Measurements from ENCODE around the gene TNXB.
"Not testable (repeated sequence)": the region's sequence is repeated elsewhere in the genome, so short reads cannot be mapped to it uniquely, and the experiment has no call there.

The TNXB gene

GRCh38 chr6:32109114-32109764, at the start of gene TNXB:
Gene TNXB, minus strand, starts transcription at chr6:32109338. Its CDS starts 11,140 bp downstream, at chr6:32098198.
- no peak for DNase-seq (ENCODE audit: low read depth)

DNA sequence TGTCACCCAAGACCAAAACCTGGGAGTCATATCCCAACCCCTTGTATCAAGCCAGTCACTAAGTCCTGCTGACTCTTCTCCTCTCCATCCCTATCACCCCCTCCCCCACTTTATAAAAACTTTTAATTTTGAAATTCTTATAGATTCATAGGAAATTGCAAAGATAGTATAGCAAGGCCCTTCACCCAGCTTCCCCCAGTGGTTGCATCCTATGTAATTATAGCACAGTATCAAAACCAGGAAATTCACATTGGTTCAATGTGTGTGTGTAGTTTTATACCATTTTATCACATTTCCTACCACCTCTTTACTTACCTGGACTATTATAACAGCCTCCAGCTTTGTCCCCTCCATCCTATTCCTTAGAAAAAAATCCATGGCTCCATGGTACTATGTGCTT, 48.9 kb upstream of the TNXB start:
- no peak for DNase-seq (ENCODE audit: low read depth)

DNA sequence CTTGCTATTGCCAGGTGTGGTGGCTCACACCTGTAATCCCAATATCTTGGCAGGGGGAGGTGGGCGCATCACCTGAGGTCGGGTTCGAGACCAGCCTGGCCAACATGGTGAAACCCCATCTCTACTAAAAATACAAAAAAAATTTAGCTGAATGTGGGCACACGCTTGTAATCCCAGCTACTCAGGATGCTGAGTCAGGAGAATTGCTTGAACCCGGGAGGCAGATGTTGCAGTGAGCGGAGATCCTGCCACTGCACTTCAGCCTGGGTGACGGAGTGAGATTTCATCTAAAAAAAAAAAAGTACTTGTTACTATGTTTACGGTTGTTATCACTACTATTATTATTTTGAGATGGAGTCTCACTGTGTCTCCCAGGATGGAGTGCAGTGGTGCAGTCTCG, 47.8 kb upstream of the TNXB start:
- no peak for DNase-seq (ENCODE audit: low read depth)

DNA sequence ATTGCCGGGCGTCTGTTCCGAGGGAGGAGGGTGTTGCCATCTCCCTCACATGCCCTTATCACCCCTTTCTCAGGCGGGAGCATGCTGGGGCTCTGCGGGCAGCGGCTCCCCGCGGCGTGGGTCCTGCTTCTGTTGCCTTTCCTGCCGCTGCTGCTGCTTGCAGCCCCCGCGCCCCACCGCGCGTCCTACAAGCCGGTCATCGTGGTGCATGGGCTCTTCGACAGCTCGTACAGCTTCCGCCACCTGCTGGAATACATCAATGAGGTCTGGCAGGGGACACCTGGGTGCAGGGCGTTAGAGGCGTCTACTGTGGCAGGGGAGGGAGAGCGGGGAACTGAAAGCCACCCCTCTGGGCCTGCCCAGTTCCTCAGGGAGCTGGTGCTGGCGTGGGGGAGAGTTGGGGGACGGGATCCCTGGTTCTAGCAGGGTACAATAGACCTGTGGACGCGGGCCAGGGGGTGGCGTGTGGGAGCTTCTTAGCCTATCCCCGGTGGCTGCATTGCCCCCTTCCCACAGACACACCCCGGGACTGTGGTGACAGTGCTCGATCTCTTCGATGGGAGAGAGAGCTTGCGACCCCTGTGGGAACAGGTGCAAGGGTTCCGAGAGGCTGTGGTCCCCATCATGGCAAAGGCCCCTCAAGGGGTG, 45.5 kb upstream of the TNXB start:
- no peak for DNase-seq (ENCODE audit: low read depth)

DNA sequence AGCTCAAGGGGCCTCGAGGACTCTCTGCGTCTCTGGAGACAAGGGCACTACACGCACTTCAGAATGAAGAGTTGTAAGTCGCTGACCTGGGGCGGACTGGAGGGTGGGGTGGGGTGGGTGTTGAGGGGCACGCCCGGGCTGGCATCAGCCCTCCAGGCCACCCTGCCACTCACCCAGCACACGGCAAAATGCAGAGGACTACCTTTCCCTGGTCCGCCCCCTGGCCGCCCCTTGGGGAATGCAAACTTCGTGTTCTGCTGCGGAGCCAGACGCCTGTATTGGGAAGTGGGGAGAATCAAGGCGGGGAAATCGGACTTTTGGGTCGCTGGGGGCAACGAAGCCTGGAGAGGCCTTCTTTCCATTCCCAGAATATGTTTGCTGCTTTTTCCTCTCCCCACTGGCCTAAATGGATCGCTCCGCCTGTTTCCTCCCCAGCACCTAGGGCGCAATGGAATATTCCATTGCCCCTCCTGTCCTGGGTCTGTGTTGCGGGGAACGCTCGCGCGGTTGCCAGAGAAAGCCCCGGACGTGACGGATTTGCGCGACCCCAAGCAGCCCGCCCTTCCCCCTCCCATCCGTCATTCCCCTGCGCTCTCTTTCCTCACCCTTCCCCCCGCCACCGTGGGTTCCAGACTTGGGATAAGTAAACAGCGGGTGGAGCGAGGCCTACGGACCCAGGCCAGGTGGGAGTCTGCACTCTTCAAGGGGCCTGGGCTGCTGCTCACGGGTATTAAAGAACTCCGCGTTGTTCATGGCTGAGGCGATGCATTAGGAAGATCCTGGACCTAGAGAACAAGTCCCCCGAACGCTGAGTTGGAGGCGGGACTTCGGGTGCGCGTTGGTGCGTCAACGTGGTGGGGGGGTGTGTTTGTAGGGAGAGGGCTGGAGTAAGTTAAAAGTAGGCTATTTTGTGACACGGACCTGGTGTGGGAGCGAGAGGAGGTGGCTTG, 44.7 kb upstream of the TNXB start, which contains the start of gene PPT2:
Gene PPT2 (plus strand): TSS at position 578 of the 950 bp plus-strand sequence. CDS start 454 bp downstream, outside the sequence.
- DNase-seq (ENCODE audit: low read depth): peak; percentile 84

GRCh38 chr6:32152769-32153563, 43.8 kb upstream of the TNXB start:
- no peak for DNase-seq (ENCODE audit: low read depth)

DNA sequence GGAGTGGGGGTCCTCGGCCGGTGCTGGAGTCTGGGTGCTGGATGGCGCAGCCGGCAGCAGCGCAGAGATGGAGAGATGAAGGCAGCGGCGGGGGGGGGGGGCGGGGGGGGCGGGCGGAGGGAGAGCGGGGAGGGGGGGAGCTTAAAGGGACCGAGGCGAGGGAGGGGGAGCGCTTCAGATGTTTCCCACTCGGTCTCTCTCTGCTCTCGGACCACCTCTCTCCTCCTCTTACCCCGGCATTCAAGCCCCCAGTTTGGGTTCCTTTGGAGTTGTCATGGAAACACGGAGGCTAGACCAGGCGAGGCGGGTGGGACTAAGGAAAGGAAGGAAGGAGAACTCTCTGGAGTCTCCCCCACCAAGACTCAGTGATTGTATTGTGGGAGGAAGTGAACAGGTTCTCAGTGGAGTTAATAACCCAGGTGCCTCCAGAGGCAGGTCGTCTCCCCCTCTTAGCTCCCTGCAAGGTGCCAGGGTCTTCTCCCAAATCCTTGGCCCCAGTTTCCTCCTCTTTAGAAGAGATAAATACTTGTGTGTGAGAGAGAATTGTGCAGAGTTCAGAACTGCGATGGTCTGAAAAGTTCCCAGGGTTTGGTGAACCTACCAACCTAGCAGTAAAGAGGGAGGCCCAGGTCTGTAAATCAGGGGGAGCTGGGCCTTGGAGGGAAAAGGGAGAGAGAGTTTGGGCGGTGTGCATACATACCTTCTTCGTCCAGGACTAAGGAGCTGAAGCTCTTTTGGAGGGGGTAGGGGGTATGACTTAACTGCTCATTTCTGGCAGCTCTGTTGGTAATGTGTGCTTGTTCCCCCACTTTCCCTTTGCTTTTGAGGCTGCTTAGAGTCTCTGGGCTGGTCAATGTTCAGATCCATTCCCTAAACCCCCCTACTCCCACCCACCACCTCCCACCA, 43.0 kb upstream of the TNXB start, which contains the start of gene PRRT1:
Gene PRRT1 (minus strand): TSS at position 77 of the 906 bp plus-strand sequence. CDS start 112 bp downstream, outside the sequence.
- DNase-seq (ENCODE audit: low read depth): no peak

DNA sequence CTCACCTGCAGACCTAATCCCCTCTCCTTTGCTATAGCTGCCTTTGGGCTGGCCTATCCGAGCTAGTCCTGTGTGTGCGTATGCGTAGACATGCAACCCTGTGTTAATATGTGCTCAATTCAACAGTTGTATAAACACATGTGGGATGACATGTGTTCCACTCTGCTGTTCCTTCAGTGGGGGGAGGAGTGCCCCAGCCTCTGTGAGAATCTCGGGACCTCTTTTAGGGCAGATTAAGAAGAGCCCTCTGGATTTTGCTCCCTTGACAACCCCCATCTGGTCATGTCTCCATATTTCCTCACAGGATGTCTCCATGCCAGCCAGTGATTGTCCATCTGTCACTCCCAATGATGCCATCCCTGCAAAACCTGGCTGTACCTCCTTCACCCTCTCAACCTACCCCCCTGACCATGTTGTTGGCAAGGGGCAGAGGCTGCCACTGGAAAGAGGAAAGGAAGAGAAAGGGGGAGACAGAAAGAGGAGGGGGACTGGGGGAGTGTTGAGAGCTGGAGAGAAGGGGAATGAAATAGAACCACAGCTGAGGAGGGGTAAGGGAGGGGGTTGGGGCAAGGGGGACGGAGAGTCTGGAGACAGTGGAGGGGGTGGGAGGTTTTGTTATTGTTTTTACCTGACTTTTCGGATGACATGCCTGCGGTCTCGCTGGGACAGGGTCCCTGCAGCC, 42.2 kb upstream of the TNXB start:
- no peak for DNase-seq (ENCODE audit: low read depth)

DNA sequence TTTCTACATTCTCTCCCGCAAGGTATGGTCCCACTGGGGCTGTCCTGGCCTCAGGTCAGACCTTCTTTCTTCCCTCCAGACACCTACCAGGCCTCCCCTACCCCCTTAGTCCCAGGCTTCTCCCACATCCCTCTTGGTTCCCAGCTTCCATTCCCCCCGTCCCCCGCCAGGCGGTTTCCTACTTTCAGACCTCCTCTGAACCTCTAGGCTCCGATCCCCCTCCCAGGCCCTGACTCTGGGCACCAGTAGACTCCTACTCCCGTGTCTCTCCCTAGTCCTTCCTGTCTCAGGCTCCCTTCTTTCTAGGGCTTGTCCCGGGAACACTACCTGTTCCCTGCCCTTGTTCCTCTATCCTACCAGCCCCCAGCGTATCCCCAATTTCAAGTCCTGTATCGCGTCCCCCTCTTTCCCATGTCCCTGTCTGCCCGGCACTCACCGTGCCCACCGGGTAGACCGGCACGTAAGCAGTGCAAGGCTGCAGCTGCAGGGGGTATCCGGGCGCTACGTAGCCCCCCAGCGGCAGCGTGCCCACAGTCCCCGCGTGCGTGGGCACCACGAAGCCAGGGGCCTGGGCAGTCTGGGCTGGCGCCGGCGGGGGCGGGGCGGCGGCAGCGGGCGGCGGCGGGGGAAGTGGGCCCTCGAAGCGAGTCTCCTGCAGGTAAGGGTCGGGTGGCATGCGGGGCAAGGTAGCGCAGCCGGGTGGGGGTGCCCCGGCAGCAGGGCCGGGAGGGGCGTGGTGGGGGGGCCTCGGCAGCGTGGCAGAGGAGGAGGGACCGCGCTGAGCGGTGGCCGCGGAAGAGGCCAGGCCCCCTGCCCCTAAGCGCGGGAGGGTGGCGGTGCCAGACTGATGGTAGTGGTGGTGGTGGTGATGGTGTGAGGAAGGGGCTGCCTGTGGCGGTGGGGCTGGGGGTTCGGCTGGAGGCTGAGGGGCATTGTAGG, 41.1 kb upstream of the TNXB start:
- DNase-seq (ENCODE audit: low read depth): no peak

GRCh38 chr6:32149092-32149755, 40.1 kb upstream of the TNXB start:
- no peak for DNase-seq (ENCODE audit: low read depth)

GRCh38 chr6:32148289-32149091, 39.4 kb upstream of the TNXB start:
- no peak for DNase-seq (ENCODE audit: low read depth)

- DNase-seq (ENCODE audit: low read depth): no peak
Observed at GRCh38 chr6:32147401-32148132, 38.4 kb upstream of the TNXB start.

DNA sequence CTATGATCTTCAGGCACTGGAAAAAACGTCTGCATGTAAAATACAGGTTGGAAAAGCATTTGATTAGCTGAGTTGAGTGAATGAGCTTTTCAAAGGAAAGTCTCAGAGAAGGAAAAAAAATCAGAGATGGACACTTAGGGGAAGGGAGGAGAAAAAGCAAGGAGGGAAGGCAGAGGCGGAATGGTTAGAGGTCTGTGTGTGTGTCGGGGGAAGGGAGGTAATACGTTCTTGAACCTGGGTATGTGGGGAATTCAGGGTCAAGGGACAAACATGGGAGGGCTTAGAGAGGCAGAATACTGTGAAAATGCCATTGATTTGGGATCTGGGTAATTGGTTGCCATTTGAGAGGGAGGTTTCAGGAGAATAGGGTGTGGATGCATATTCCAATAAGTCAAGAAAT, 37.5 kb upstream of the TNXB start:
- no peak for DNase-seq (ENCODE audit: low read depth)

DNA sequence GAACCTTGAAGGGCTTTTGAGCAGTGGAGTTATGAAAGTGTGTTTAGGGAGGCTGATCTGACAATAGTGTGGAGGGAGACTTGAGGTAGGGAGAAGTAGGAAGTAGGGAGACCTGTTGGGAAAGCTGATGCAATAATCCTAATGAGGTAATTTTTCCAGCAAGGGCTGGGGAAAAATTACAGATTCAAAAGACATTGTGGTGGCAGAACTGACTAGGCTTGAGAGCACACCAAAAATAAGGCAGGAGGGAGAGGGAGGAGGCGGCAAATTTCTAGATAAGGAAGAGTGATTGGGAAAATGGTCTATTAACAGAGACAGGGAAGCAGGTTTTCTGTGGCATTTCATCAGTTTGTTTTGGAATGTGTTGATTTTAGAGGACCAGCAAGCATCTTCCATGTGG, 37.1 kb upstream of the TNXB start:
- no peak for DNase-seq (ENCODE audit: low read depth)

DNA sequence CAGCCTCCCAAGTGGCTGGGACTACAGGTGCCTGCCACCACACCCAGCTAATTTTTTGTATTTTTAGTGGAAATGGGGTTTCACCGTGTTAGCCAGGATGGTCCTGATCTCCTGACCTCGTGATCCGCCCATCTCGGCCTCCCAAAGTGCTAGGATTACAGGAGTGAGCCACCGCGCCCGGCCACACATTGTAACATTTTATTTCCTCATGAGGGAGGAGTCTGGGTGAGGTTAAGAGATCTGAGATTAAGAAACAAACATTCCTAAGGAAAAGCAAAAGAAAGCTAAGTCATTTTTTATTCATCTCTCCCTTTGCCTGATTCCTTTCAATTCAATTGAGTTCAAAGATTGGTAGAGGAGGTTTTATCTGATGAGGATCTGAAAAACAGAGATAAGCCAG, 35.1 kb upstream of the TNXB start:
- DNase-seq (ENCODE audit: low read depth): not testable (repeated sequence)

DNA sequence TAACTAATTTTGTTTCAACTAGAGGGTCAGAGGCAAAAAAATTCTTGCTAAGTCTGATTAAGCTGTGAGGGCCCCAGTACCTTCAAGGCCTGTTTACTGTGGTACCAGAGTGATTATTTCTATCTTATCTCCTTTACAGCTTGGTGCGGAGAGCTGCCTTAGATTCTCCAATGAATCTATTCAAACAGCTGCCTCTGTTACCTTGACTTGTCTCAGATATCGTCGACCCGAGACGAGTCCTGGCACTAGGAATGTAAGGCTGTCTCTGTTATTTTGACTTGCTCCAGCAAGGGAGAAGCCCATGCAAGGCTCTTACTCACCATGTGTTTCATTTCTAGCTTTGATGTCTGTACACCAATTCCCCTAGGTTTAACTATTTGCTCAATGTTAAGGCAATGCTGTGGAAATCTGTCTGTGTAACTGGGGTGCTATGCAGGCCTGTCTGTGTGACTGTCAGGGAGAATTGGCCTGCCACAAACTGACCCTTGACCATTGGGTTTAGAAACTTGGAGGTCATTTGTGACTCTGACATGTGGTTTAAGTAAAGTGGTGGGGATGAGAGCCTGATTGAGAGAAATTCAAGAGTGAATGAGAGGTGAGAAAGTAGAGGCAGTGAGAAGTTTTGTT, 31.4 kb upstream of the TNXB start:
- no peak for DNase-seq (ENCODE audit: low read depth)

Data from stromal cell of bone marrow (primary cell).